GM13977 (cell line): Measurements from ENCODE around the gene OLFM4.

Source experiments
- DNase-seq: peaks from one replicate; pipeline ENCODE4 v3.0.0; 2012; ENCODE audit warnings: low spot score
- CTCF ChIP-seq: IDR thresholded peaks from 2 replicates; pipeline ENCODE4 v1.5.1; 2012; ENCODE audit warnings: mild to moderate bottlenecking, control low read depth; ENCODE audit not compliant: insufficient read depth; ENCODE audit errors: extremely low read depth, missing control alignments
- in situ Hi-C: fragments of 300-500 bp; cut with MboI; formaldehyde crosslinking; loops from one replicate; pipeline ENCODE4 v1.12.0; 2022; ENCODE audit warnings: low sequenced_read_pairs, low pct_unique_long_range_greater_than_20kb, mixed read lengths, inconsistent platforms; ENCODE audit not compliant: unreplicated experiment

Gene OLFM4

GRCh38 chr13:53092931-53093330 is 64.3 kb downstream of the OLFM4 start:
- DNase-seq = no peak
- TF ChIP-seq CTCF = no peak
- in situ Hi-C loops = no loop called here

- no peak for DNase-seq
- no peak for TF ChIP-seq CTCF
- in situ Hi-C loops = no loop called here
Observed at GRCh38 chr13:53098455-53098854, 69.8 kb downstream of the OLFM4 start.

- TF ChIP-seq CTCF = no peak
- DNase-seq = no peak
Observed at GRCh38 chr13:53100394-53101063, 71.9 kb downstream of the OLFM4 start.

More at GRCh38 chr13:53100394-53101063, 71.9 kb downstream of the OLFM4 start:
- in situ Hi-C loops = no loop called here
